ENCODE results near the gene DOCK4. TPM values are rescaled to one million over a fixed set of nuclear protein-coding genes. Genes with fewer than 3 reads are reported as not detected.

The DOCK4 gene
- total RNA-seq, 1 experiment from 2014 or later = 4.9 TPM

DNA sequence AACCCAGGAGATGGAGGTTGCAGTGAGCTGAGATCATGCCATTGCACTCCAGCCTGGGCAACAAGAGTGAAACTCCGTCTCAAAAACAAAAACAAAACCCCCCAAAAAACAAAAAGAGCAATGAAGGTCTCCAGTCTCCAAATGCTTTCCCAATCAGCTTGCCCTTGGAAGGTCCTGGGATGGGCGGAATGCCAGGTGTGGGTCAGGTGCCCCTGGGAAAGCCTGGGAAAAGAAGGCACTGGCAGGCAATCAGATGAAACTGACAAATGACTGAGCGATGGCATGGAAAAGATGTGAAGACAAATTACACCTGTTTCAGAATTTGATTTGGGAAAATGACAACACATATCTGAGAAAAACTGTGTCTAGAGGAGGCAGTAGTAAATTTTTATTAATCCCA, 433.5 kb downstream of the DOCK4 start:
- no peak overlapping the region for H4K8ac ChIP-seq (replicated peaks; ENCODE audit: insufficient read length, low read depth, low read length)
- H3K4me2 ChIP-seq (ENCODE audit: insufficient read depth, insufficient read length, low read length) = no peak overlapping the region
- Mint-ChIP-seq H3K36me3 (ENCODE audit: insufficient read depth in 1 of 3, low read depth in 3 of 3) (peaks cover 12 to 26% (median 15%) of the 10 kb centered on the region in 3 experiments; a peak in 6 of 7 replicates), H3K9me3 (peaks cover 0 to 8% of the 10 kb centered on the region in 2 experiments; a peak in 3 of 5 replicates), H3K27ac (0 out of 7 replicates have a peak overlapping the region, but pooled peaks of 1 of the 3 experiments have one; percentile 66), H3K4me1 (peaks cover 22 to 31% of the 10 kb centered on the region in 2 experiments), H3K27me3 (ENCODE audit: low read depth) (no peaks in the 10 kb centered on the region), H3K4me3 (no peak overlapping the region)
- no peak overlapping the region for H3K56ac ChIP-seq (ENCODE audit: insufficient read length, low read depth, low read length)
- no peak overlapping the region for H3K9ac ChIP-seq (ENCODE audit: extremely low read depth, insufficient read length, low read length)
- no peak overlapping the region for H2BK12ac ChIP-seq (ENCODE audit: insufficient read length, low read depth, low read length)
- no peak overlapping the region for H2BK5ac ChIP-seq (ENCODE audit: insufficient read length, low read length)
- H2BK20ac ChIP-seq (ENCODE audit: low read depth, low read length, poor library complexity, severe bottlenecking) = no peak overlapping the region
- no peak overlapping the region for H2AK5ac ChIP-seq (ENCODE audit: insufficient read length, low read length)
- WGBS (ENCODE audit: extremely low coverage, insufficient read length, low lambda C conversion rate) = no CpG with 5 or more reads among the region's 3 CpGs
- no peak overlapping the region for H2AFZ ChIP-seq (ENCODE audit: low read length)
- no peak overlapping the region for H2BK15ac ChIP-seq (ENCODE audit: low read depth, low read length)
- no peak overlapping the region for H3K18ac ChIP-seq (ENCODE audit: insufficient read length, low read depth, low read length)
- DNase-seq = no peak
- no peaks in the 10 kb centered on the region for H3K79me1 ChIP-seq (ENCODE audit: insufficient read depth, low read depth, low read length, poor library complexity, severe bottlenecking)
- TF ChIP-seq, protein P1, sequence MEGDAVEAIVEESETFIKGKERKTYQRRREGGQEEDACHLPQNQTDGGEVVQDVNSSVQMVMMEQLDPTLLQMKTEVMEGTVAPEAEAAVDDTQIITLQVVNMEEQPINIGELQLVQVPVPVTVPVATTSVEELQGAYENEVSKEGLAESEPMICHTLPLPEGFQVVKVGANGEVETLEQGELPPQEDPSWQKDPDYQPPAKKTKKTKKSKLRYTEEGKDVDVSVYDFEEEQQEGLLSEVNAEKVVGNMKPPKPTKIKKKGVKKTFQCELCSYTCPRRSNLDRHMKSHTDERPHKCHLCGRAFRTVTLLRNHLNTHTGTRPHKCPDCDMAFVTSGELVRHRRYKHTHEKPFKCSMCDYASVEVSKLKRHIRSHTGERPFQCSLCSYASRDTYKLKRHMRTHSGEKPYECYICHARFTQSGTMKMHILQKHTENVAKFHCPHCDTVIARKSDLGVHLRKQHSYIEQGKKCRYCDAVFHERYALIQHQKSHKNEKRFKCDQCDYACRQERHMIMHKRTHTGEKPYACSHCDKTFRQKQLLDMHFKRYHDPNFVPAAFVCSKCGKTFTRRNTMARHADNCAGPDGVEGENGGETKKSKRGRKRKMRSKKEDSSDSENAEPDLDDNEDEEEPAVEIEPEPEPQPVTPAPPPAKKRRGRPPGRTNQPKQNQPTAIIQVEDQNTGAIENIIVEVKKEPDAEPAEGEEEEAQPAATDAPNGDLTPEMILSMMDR (conservative IDR thresholded peaks at IDR 0.05) = no peak
- no peak overlapping the region for H4K5ac ChIP-seq (ENCODE audit: insufficient read length, low read depth, low read length)
- no peaks in the 10 kb centered on the region for H3K23me2 ChIP-seq (ENCODE audit: insufficient read length, low read depth, low read length, poor library complexity, severe bottlenecking)
- no peak overlapping the region for H3K4ac ChIP-seq (ENCODE audit: low read depth, low read length)
- H3K27ac ChIP-seq (ENCODE audit: insufficient read length, low read depth, low read length) = no peak overlapping the region
- no peaks in the 10 kb centered on the region for H3K27me3 ChIP-seq (ENCODE audit: insufficient read depth, low read length)
- no peak overlapping the region for H3T11ph ChIP-seq (ENCODE audit: low read length)
- H4K20me1 ChIP-seq (ENCODE audit: control insufficient read depth, insufficient read depth, insufficient read length) = no peaks in the 10 kb centered on the region
- H3K79me2 ChIP-seq (ENCODE audit: insufficient read depth, low read length) = no peaks in the 10 kb centered on the region
- H3K14ac ChIP-seq (ENCODE audit: insufficient read depth, low read length) = no peak overlapping the region
- H4K91ac ChIP-seq (ENCODE audit: insufficient read length, low read depth, low read length) = no peak overlapping the region
- no peak overlapping the region for H3K23ac ChIP-seq (ENCODE audit: insufficient read length, low read depth, low read length)
- no peaks in the 10 kb centered on the region for H3K9me3 ChIP-seq (ENCODE audit: control insufficient read depth, low read depth, low read length)
- no peaks in the 10 kb centered on the region for H3K4me1 ChIP-seq (ENCODE audit: insufficient read depth, low read length)
- no peak overlapping the region for H2BK120ac ChIP-seq (ENCODE audit: low read depth, low read length, poor library complexity, severe bottlenecking)
